ENCODE measurements around the gene ERP27.

- TF ChIP-seq CTCF (IDR thresholded peaks at IDR 0.05; ENCODE audit: control extremely low read depth in 1 of 3, insufficient read depth in 1 of 3, low read depth in 1 of 3, low read length in 3 of 3): no peak
- TF ChIP-seq EP300 (IDR thresholded peaks at IDR 0.05; ENCODE audit: borderline replicate concordance in 1 of 2, low read depth in 2 of 2, low read length in 2 of 2): no peak
- TF ChIP-seq EZH2 (IDR thresholded peaks at IDR 0.05; ENCODE audit: low read depth, low read length, severe bottlenecking): no peak
- no peak for TF ChIP-seq SUZ12 (IDR thresholded peaks at IDR 0.05; ENCODE audit: low read length)
- TF ChIP-seq SRF (IDR thresholded peaks at IDR 0.05; ENCODE audit: low read depth, low read length): no peak
- no peak for TF ChIP-seq POLR2A (IDR thresholded peaks at IDR 0.05; ENCODE audit: control extremely low read depth in 1 of 2, low read depth in 2 of 2, low read length in 2 of 2)
- no peak for TF ChIP-seq SP1 (IDR thresholded peaks at IDR 0.05; ENCODE audit: low read depth, low read length)
- TF ChIP-seq CREB1 (IDR thresholded peaks at IDR 0.05): no peak
Measured at GRCh38 chr12:14874882-14875281, 63.5 kb downstream of the ERP27 start.

All from H1 (cell line).